Neuronal stem cell (in vitro differentiated cells): ENCODE data around the gene RNF111.

Experiments
- DNase-seq: peaks from one replicate; pipeline ENCODE4 v3.0.0-alpha.2; 2013; ENCODE audit warnings: low spot score
- H2AFZ ChIP-seq: one replicate; pipeline ENCODE4 v1.6.1; 2013; ENCODE audit warnings: mild to moderate bottlenecking, low read length, inconsistent platforms
- H2AK5ac ChIP-seq: 2 replicates; pipeline ENCODE4 v1.6.1; 2013; ENCODE audit warnings: low read depth, mild to moderate bottlenecking, inconsistent platforms, low read length, moderate library complexity, mixed read lengths
- H2BK120ac ChIP-seq: 2 replicates; pipeline ENCODE4 v1.6.1; 2013; ENCODE audit warnings: low read depth, mild to moderate bottlenecking, inconsistent platforms, low read length, moderate library complexity, mixed read lengths
- H2BK12ac ChIP-seq: one replicate; pipeline ENCODE4 v1.6.1; 2013; ENCODE audit warnings: low read length, inconsistent platforms
- H2BK15ac ChIP-seq: 2 replicates; pipeline ENCODE4 v1.6.1; 2013; ENCODE audit warnings: mild to moderate bottlenecking, low read length, inconsistent platforms, mixed read lengths
- H2BK5ac ChIP-seq: one replicate; pipeline ENCODE4 v1.6.1; 2013; ENCODE audit warnings: inconsistent platforms, mild to moderate bottlenecking, low read length, moderate library complexity
- H3K14ac ChIP-seq: one replicate; pipeline ENCODE4 v1.6.1; 2013; ENCODE audit warnings: low read length, inconsistent platforms
- H3K18ac ChIP-seq: 2 replicates; pipeline ENCODE4 v1.6.1; 2013; ENCODE audit warnings: low read length, inconsistent platforms
- H3K23ac ChIP-seq: 2 replicates; pipeline ENCODE4 v1.6.1; 2013; ENCODE audit warnings: low read depth, mild to moderate bottlenecking, mixed read lengths, low read length, inconsistent platforms; ENCODE audit not compliant: poor library complexity
- H3K27ac ChIP-seq: replicated peaks from 3 replicates; pipeline ENCODE4 v1.5.1; 2013; ENCODE audit warnings: low read length, inconsistent platforms
- H3K27me3 ChIP-seq, 3 experiments: 2 replicates each; pipeline ENCODE4 v1.6.1; 2013; ENCODE audit warnings: low read length in 3 of 3, mild to moderate bottlenecking in 2 of 3, inconsistent platforms in 1 of 3, low read depth in 1 of 3, mixed read lengths in 1 of 3, moderate library complexity in 1 of 3; ENCODE audit not compliant: control insufficient read depth in 3 of 3, insufficient read depth in 3 of 3
- H3K36me3 ChIP-seq, 2 donors: replicated peaks in 1 of 2; 2 replicates each; pipeline ENCODE4 v1.6.1; 2013; ENCODE audit warnings: low read length in 2 of 2; ENCODE audit not compliant: control insufficient read depth in 2 of 2, insufficient read depth in 2 of 2
- H3K4ac ChIP-seq: 2 replicates; pipeline ENCODE4 v1.6.1; 2013; ENCODE audit warnings: inconsistent platforms, mild to moderate bottlenecking, low read length, moderate library complexity
- H3K4me1 ChIP-seq, 2 donors: 1 replicate in 1 of 2; 2 replicates in 1 of 2; pipeline ENCODE4 v1.6.1; 2013; ENCODE audit warnings: low read length in 2 of 2, low read depth in 1 of 2; ENCODE audit not compliant: control insufficient read depth in 2 of 2, insufficient read depth in 1 of 2
- H3K4me2 ChIP-seq: one replicate; pipeline ENCODE4 v1.6.1; 2013; ENCODE audit warnings: mild to moderate bottlenecking, low read length, inconsistent platforms; ENCODE audit not compliant: insufficient read depth, poor library complexity, severe bottlenecking
- H3K4me3 ChIP-seq, 2 donors: 2 replicates each; pipeline ENCODE4 v1.5.1; 2013; ENCODE audit warnings: low read length in 2 of 2, mild to moderate bottlenecking in 2 of 2, inconsistent platforms in 1 of 2, moderate library complexity in 1 of 2
- H3K79me1 ChIP-seq: one replicate; pipeline ENCODE4 v1.6.1; 2013; ENCODE audit warnings: low read depth, mild to moderate bottlenecking, inconsistent platforms, low read length, moderate library complexity
- H3K9ac ChIP-seq: one replicate; pipeline ENCODE4 v1.6.1; 2013; ENCODE audit warnings: mild to moderate bottlenecking, low read depth, low read length, inconsistent platforms; ENCODE audit not compliant: poor library complexity
- H3K9me3 ChIP-seq, 2 donors: replicated peaks in 1 of 2; 2 replicates each; pipeline versions ENCODE3 to v1.6.1; 2013; ENCODE audit warnings: low read length in 2 of 2, mild to moderate bottlenecking in 2 of 2, inconsistent platforms in 1 of 2, low read depth in 1 of 2, mixed read lengths in 1 of 2, moderate library complexity in 1 of 2; ENCODE audit not compliant: control insufficient read depth in 2 of 2, insufficient read depth in 1 of 2
- H4K8ac ChIP-seq: one replicate; pipeline ENCODE4 v1.6.1; 2013; ENCODE audit warnings: low read depth, mild to moderate bottlenecking, inconsistent platforms, low read length, moderate library complexity
- H4K91ac ChIP-seq: one replicate; pipeline ENCODE4 v1.6.1; 2013; ENCODE audit warnings: low read length, low read depth, mild to moderate bottlenecking, inconsistent platforms; ENCODE audit not compliant: poor library complexity
- WGBS, 2 donors: extraction: QIAGEN DNeasy Blood & Tissue Kit; methylation state at CpG; one replicate each; pipeline ENCODE4 v1.1.7; 2013; ENCODE audit warnings: missing lambda C conversion rate in 2 of 2, mixed read lengths in 1 of 2; ENCODE audit not compliant: insufficient read length in 2 of 2, insufficient replicate concordance in 1 of 2; ENCODE audit errors: extremely low coverage in 2 of 2; 5-methylcytosine and 5-hydroxymethylcytosine counted together

The RNF111 gene

DNA sequence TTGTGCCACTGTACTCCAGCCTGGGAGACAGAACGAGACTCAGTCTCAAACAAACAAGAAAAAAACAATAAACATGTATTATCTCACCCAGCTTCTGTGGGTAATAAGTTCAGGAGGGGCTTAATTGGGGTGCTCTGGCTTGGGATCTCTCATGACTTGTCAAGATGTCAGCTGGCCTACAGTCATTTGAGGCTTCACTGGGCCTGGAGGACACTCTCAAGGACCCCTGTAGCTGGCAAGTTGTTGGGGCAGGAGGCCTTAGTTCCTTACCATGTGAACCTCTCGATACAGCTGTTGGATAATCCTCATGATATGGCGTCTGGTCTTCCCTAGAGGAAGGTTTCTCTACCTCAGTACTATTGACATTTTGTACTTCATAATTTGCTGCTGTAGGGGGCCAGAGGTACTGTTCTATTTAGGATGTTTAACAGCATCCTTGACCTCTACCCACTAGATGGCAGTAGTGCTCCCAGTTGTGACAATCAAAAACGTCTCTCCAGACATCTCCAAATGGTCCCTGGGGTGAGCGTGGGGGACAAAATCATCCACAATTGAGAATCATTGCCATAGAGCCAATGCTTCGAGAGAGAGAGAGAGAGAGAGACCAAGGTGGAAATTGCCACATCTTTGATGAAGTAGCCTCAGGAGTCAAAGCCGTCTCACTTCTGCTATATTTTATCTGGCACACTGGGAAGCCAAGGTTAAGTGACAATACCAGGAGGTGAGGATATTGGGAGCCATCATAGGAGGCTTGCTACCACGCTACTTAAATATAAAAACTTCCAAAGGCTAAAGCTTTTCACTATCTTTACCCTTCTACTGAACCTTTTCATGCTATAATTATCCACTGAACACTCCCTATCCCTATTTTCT is 30.1 kb upstream of the RNF111 start:
- no peak overlapping the region for H3K27ac ChIP-seq

DNA sequence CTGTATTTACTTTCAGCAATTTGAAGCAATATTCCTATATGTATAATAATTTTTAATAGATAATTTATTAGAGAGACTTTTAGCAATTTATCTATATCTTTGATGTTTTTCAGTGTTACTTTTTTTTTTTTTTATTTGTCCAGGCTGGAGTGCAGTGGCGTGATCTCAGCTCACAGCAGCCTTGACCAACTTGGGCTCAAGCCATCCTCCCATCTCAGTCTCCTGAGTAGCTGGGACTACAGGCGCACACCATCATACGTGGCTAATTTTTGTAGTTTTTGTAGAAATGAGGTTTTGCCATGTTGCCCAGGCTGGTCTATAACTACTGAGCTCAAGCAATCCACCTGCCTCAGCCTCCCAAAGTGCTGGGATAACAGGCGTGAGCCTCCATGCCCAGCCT is 28.7 kb upstream of the RNF111 start:
- Histone ChIP-seq H3K79me1 (no peaks in the 10 kb centered on the region), H3K9me3 (no peaks in the 10 kb centered on the region), H2BK120ac (no peak overlapping the region), H3K9ac (no peak overlapping the region), H2BK15ac (no peak overlapping the region), H3K4me1 (no peaks in the 10 kb centered on the region), H4K8ac (no peak overlapping the region), H3K4ac (no peak overlapping the region), H3K14ac (no peak overlapping the region), H3K36me3 (no peaks in the 10 kb centered on the region), H2BK5ac (no peak overlapping the region), H4K91ac (no peak overlapping the region), H2AK5ac (no peak overlapping the region), H2BK12ac (no peak overlapping the region), H3K18ac (no peak overlapping the region), H3K27me3 (no peaks in the 10 kb centered on the region), H3K27ac (no peak overlapping the region), H2AFZ (no peak overlapping the region), H3K4me3 (no peak overlapping the region), H3K4me2 (no peak overlapping the region), H3K23ac (no peak overlapping the region)
- WGBS, 2 donors: no CpG with 5 or more reads among the region's 4 CpGs
- DNase-seq: no peak

More for the DNA sequence above, 30.1 kb upstream of the RNF111 start:
- no peak overlapping the region for H4K91ac ChIP-seq
- H3K4ac ChIP-seq: no peak overlapping the region
- H2BK120ac ChIP-seq: no peak overlapping the region
- H3K79me1 ChIP-seq: no peaks in the 10 kb centered on the region
- no peak overlapping the region for H2BK15ac ChIP-seq
- peak overlapping the region; percentile 58 for H2AFZ ChIP-seq
- H3K9me3 ChIP-seq: no peaks in the 10 kb centered on the region
- H4K8ac ChIP-seq: no peak overlapping the region
- no peaks in the 10 kb centered on the region for H3K27me3 ChIP-seq
- H2BK5ac ChIP-seq: no peak overlapping the region
- no peak overlapping the region for H3K18ac ChIP-seq
- no peak overlapping the region for H3K14ac ChIP-seq
- peak overlapping the region; percentile 11 for H3K4me2 ChIP-seq
- H2AK5ac ChIP-seq: no peak overlapping the region
- WGBS, 2 donors: no CpG with 5 or more reads among the region's 8 CpGs
- no peaks in the 10 kb centered on the region for H3K36me3 ChIP-seq
- H2BK12ac ChIP-seq: no peak overlapping the region
- H3K23ac ChIP-seq: no peak overlapping the region
- H3K4me1 ChIP-seq: no peaks in the 10 kb centered on the region
- H3K4me3 ChIP-seq: no peak overlapping the region
- H3K9ac ChIP-seq: no peak overlapping the region
- peak; percentile 65 for DNase-seq

DNA sequence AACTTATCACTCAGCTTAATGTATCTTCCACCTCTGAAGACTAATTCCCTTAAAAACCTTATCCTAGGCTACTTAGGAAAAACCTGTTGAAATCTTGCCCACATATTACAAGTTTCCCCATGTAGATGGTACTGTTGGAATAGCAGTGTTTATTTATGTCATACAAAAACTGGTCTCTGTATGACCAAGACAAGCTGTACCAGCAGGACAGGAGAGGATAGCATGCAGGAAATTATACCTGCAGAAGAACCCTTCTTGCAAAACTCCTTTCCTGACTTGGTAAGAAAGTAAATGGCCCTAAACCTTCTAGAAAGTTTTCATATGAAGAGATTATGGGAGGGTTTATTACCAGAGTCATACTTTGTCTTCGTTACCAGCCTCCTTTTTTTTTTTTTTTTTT is 25.3 kb upstream of the RNF111 start:
- H3K23ac ChIP-seq: no peak overlapping the region
- no peak overlapping the region for H3K18ac ChIP-seq
- H3K79me1 ChIP-seq: no peaks in the 10 kb centered on the region
- no peak overlapping the region for H3K27ac ChIP-seq
- no peak overlapping the region for H3K14ac ChIP-seq
- no peak overlapping the region for H2BK5ac ChIP-seq
- no peak overlapping the region for H4K8ac ChIP-seq
- H2BK12ac ChIP-seq: no peak overlapping the region
- H2BK15ac ChIP-seq: no peak overlapping the region
- no CpG with 5 or more reads among the region's 1 CpG for WGBS, 2 donors
- no peak overlapping the region for H2AK5ac ChIP-seq
- H3K27me3 ChIP-seq: no peaks in the 10 kb centered on the region
- no peak overlapping the region for H3K4me2 ChIP-seq
- H3K4ac ChIP-seq: no peak overlapping the region
- H3K4me1 ChIP-seq: no peaks in the 10 kb centered on the region
- no peak for DNase-seq
- no peak overlapping the region for H4K91ac ChIP-seq
- no peak overlapping the region for H3K4me3 ChIP-seq
- no peak overlapping the region for H3K9ac ChIP-seq
- no peaks in the 10 kb centered on the region for H3K36me3 ChIP-seq
- H2BK120ac ChIP-seq: no peak overlapping the region
- H3K9me3 ChIP-seq: no peaks in the 10 kb centered on the region
- H2AFZ ChIP-seq: no peak overlapping the region

DNA sequence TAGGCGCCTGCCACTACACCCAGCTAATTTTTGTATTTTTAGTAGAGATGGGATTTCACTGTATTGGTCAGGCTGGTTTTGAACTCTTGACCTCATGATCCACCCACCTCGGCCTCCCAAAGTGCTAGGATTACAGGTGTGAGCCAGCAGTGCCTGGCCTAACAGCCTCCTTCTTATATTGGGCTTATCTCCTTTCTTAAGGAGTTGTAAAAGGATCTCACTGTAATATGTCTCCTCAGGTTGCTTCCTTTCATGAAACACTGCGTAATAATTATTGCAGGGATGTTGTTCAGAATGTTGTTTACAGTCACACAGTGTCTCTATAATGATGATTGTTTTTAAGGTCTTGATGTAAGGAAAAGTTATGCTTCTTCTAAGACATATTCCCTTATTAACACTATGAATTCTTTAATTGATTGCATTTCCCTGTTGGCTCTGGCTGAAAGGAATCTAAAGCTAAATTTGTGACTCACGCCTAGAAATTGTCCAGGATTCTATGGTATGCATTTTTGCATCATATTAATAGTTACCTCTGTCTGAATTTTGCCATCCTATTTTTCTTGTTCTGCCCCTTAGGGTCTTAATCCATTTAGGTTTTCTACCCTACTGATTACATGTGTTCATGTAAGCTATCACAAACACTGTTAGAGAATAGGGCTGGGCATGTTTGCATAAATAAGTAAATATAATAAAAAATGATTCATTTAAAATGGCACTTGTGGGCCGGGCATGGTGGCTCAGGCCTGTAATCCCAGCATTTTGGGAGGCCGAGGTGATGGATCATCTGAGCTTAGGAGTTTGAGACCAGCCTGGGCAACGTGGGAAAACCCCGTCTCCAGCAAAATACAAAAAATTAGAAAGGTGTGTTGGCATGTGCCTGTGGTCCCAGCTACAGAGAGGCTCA is 24.5 kb upstream of the RNF111 start:
- Histone ChIP-seq H2BK5ac (no peak overlapping the region), H3K79me1 (no peaks in the 10 kb centered on the region), H3K14ac (no peak overlapping the region), H3K4me2 (no peak overlapping the region), H3K9me3 (no peaks in the 10 kb centered on the region), H3K18ac (no peak overlapping the region), H3K23ac (no peak overlapping the region), H3K27ac (no peak overlapping the region), H4K8ac (no peak overlapping the region), H4K91ac (no peak overlapping the region), H3K4me3 (no peak overlapping the region), H2AK5ac (no peak overlapping the region), H3K4me1 (no peaks in the 10 kb centered on the region), H2BK15ac (no peak overlapping the region), H3K9ac (no peak overlapping the region), H3K27me3 (no peaks in the 10 kb centered on the region), H2AFZ (no peak overlapping the region), H2BK120ac (no peak overlapping the region), H2BK12ac (no peak overlapping the region), H3K36me3 (no peaks in the 10 kb centered on the region), H3K4ac (no peak overlapping the region)
- no CpG with 5 or more reads among the region's 8 CpGs for WGBS, 2 donors
- DNase-seq: no peak
